ENCODE measurements around the gene COL23A1. TPM values are rescaled to one million over a fixed set of nuclear protein-coding genes. Genes with fewer than 3 reads are reported as not detected.
A peak's percentile ranks its signal among the peaks of the same experiment; 100 is the strongest.

The COL23A1 gene
- total RNA-seq, 1 donor from 2014 or later, result 0.13 TPM

DNA sequence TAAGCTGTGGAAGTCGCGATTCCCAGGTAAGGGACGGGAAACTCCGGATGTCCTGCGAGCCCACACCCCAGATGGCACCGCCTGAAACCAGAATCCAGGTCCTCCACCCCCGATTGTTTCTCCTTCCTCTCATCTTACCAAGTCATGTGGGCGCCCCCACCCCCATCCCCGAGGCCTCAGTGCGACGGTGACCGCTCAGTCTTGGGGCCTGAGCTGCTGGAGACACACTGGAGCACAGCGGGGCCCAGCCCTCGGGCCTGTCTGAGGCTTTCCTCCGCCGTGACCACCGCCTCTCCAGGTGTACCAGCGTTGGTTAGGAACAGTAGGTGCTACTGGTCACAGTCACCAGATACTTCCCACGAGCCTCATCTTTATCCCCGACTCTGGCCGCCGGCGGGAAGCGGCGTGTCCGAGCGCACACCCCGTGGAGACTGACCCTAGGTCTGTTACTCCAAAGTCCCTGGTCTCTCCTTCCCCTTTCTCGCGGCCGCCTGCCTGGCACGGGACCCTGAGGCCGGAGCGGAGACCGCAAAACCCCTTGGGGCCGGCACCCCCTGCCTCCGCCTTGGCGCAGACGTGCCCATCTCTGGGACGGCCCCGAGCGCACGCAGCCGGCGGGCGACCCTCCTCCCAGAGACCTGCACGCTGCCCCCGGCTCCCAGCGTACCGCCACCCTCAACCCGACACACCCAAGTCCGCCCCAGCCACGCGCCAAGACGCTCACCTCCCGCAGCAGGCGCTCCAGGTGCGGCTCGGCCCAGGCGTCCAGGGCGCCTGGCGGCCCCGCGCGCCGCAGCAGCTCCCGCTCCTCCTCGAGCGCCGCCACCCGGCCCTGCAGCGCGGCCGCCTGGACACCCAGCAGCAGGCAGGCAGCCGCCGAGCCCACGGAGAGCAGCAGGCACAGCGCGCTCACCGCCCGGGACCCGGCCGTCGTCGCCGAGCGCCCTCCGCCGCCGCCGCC lies 733 bp downstream of the COL23A1 start:
- DNase-seq (ENCODE audit: low read depth in 2 of 2), result peak; percentile 4 to 58

DNA sequence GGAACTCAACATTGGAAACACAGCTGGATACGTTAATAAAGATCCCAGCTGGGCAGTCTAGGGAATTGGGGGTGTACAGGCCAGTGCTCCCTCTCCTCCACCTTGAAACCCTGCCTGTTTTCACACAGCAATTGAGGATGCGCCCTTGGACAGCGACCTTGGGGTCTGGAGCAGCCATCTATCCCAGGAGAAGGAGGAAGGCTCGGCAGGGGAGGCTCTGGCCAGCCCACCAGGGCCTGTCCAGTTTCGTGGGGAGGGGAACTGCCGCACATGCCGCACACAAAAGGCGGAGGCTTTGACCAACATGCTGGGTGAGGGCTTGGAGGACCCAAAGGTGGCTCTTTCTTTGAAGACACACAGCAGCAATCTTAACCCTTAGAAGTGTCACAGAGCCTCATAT lies 1.4 kb downstream of the COL23A1 start:
- no peak for DNase-seq (ENCODE audit: low read depth in 2 of 2)

DNA sequence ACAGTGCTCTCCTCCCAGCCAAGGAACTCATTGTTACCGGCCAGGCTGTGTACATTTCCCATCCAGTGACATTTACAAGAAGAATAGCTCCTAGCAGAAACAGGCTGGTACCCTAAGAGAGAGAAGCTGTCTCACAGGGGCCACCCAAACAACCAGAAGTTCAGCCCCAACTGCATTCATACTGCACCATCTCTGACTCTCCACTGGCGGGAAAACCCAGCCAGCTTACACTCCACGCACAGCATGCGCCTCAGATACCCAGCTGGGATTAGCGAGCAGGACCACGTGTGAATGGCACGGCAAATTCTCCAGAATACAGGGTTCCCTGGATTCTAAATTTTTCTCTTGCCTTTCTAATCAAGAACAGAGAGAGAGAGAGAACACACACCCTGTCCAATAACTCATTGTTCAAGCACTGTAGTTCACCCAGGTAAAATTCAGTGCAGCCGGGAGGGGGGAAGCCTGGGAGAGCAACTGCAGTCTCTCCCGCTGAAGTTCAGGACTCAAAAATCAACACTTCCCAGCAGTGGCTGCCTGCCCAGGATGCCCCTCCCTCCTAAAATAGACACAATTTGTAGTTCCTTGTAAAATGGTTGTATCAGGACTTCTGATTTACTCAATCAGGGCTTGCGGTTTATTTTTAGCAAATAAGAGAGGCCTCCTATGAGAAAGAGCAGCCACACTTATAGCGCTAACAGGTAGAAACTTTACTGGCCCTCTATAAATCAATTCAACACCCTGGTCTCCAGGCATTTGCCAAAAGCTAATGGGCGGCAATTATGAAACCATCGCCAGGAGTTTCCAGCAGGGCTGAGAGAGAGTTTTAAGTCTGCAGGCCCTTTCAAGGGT lies 2.2 kb downstream of the COL23A1 start:
- no peak for DNase-seq (ENCODE audit: low read depth in 2 of 2)

DNA sequence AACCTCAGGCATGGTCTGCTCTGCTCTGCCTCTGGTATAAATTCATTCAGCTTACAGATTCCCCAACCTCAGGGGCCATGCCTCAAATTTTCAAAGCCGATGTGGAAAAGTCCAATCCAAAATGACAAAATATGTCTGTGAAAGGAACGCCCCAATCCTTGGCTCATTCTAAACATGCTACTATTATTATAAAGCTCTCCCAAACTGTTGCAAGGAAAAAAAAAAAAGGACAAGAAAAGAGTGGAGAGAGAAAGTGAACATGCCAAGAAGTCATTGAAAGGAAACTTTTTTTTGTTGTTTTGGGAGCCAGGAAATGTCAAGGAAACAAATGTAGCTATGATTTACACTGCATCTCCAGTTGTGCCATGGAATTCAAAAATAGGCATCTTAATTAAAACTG lies 3.8 kb downstream of the COL23A1 start:
- DNase-seq (ENCODE audit: low read depth in 2 of 2), result no peak

DNA sequence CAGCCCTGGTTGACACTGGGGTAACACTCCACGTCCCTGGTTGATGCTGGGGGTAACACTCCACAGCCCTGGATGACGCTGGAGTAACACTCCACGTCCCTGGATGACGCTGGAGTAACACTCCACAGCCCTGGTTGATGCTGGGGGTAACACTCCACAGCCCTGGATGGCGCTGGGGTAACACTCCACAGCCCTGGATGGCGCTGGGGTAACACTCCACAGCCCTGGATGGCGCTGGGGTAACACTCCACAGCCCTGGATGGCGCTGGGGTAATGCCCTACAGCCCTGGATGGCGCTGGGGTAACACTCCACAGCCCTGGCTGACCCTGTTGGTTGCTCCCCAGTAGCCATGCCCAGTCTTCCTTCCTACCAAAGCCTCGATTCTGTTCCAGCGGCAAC lies 4.8 kb downstream of the COL23A1 start:
- peak; percentile 8 to 9 for DNase-seq (ENCODE audit: low read depth in 2 of 2)

DNA sequence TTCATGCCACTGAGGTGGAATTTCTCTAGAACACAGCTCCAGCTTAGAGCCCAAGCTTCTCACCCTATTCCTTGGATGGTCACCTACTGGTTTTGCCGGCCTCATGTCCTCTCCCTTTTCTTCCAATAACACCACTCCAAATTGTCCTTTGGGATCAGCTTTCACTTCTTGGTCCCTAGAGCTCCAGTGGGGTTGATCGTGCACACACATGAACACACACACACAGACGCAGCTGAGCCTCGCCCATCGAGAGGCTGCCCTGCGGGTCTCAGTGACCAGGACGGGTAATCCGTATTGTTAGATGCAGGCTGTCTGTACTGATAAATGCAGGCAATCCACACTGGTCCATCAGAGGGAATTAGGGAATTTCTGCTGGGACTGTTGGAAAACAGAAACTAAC lies 6.9 kb downstream of the COL23A1 start:
- DNase-seq (ENCODE audit: low read depth in 2 of 2), result no peak

DNA sequence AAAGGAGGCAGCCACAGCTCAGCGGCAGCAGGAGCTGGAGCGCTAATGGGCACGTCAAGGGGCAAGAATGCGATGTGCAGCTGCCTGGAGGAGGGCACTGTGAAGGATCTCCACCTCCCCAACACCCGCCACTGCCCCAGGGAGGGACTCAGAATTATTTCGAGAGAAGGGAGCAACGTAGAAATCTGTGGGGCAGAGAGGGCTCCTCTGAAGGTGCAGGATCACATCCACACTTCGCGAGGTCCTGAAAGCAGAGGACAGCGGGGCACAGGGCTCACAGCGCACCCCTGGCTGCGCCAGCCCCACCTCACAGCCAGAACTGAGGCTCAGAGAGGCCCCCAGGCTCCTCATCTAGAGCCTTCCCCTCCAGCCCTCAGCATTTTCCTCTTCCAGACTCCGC lies 7.9 kb downstream of the COL23A1 start:
- DNase-seq (ENCODE audit: low read depth in 2 of 2), result no peak

DNA sequence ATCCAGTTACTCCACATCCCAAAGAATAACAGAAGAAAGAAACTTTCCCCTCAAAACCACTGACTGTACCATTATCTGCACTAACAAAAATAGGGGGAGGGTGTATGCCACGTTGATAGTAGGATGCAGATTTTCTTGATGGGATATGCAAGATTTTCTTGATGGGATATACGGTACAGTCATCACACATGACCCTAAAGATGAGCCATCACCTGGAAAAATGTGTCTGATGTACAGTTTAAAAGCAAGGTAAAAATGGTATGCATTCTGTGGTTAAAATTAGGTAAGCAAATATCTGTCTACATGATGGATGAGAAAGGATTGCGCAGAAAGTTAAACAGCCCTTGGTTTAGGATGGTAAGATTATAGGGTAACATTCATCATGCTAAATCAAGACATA lies 8.6 kb downstream of the COL23A1 start:
- DNase-seq (ENCODE audit: low read depth in 2 of 2), result no peak

DNA sequence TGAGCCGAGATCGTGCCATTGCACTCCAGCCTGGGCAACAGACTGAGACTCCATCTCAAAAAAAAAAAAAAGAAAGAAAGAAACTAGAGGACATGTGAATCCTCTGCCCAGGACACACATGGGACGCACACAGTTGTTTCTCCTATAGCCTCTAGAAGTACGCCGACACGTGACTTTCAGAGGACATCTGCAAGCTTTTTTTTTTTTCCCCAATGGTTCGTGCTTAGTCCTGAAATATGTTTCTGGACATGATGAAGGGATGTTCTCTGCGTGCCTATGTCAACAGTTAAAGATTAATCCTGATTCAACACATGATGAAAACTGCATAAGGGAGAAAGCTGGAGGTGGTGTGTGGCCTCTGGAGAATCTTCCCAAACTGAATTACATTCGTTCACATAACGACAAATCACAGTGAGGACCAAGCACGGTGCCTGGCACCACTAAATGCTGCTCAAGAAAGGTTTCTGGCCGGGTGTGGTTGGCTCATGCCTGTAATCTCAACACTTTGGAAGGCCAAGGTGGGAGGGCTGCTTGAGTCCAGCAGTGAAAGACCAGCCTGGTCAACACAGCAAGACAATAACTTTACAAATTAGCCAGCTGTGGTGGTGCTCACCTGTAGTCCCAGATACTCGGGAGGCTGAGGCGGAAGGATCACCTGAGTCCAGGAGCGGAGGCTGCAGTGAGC lies 9.8 kb downstream of the COL23A1 start:
- no peak for DNase-seq (ENCODE audit: low read depth in 2 of 2)

DNA sequence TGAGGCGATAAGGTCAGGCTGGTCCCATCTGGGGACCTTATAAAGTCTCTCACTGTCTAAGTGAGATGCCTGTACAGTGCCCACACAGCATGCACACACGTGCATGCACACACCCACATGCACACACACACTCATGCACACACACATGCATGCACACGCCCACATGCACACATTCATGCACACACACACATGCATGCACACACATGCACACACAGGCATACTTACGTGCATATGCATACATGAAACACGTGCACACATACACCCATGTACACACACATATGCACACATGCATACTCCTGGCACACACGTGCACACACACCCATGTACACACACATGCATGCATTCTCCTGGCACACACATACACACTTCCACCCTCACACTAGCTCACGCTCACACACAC lies 12.2 kb downstream of the COL23A1 start:
- DNase-seq (ENCODE audit: low read depth in 2 of 2), result no peak

DNA sequence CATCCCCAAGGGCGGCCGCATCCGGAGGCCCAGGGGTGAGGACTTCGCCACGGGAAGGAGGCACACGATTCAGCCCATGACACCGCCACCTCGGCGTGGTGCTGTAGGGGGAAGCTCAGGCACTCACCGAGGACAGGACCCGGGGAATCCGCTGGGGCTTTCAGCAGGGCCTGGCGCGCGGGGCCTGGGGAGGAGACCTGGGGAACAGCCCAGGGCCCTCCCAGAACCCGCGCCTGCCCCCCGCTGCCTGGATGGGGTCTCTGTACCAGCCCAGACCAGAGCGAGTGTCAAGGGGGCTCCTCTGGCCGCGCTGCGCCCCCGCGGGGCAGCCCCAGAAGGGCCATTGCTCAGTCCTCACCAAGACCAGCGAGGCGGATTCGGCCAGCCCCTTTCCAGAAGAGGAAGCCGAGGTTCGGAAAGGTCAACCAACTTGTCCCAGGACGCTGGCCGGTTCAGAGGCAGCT lies 12.8 kb downstream of the COL23A1 start:
- no peak for DNase-seq (ENCODE audit: low read depth in 2 of 2)

DNA sequence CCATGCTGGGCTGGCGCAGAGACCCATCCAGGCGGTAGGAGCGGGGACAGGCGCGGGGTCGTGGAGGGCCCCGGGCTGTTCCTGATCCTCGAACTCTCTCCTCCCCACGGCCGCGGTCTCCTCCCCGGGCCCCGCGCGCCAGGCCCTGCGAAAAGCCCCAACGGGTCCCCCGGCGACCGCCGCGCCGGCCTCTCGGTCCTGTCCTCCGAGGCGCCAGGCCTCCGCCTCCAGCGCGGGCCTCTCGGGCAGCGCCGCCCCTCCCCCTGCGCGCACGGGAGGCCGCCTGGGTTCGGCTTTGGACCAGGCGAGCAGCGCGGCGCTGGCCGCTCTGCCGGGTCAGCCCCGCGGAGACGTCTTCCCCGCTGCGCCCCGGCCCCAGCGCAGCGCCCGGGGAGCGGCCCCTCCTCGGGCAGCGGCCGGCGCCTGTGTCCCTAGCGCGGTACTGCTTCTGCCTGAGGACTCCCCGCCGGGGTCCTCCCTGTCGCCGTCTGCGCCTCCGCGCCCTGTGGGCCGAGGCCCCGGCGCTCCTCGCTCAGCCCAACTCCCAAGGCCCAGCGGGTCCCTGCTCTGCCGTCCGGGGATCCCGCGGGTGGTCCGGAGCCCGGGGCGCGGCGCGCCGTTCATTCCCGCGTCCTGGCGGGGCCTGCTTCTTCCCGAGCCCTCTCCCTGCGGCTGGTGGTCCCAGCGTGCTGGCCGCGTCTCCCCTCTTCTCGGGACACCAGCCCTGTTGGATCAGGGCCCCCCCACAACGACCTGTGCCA lies 13.4 kb downstream of the COL23A1 start:
- no peak for DNase-seq (ENCODE audit: low read depth in 2 of 2)

DNA sequence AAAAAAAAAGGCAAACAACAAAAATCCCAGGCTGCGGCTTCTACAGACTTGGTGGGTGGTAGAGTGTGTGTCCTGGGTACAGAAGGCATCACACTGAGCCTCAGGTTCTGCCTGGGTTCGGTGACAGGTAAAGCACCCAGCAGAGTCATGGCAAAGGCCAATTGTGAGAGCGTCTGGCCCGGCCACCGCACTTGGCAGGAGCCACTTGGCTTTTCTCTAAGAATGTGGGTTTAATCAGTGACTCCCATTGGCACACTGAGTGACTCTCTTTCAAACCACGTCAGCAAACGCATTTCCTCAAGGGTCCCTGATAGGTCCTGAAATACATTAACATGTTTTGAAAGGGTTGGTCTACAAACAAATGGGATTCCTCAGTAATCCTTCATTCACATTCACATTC lies 17.0 kb downstream of the COL23A1 start:
- DNase-seq (ENCODE audit: low read depth in 2 of 2), result no peak

DNA sequence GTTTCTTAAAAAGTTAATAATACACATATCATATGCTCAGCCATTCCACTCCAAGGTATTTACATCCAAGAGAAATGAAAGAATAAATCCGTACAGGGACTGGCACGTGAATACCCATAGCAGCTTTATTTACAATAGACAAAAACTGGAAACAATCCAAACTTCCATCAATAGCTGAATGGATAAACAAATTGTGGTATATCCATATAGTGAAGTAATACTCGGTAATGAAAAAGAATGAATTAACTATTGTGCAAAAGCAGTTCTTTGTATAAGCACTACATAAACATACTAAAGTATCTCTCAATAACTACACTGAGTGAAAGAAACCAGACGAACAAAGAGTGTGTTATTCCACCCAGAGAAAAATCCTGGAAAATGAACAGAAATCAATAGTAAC lies 17.6 kb downstream of the COL23A1 start:
- no peak for DNase-seq (ENCODE audit: low read depth in 2 of 2)

DNA sequence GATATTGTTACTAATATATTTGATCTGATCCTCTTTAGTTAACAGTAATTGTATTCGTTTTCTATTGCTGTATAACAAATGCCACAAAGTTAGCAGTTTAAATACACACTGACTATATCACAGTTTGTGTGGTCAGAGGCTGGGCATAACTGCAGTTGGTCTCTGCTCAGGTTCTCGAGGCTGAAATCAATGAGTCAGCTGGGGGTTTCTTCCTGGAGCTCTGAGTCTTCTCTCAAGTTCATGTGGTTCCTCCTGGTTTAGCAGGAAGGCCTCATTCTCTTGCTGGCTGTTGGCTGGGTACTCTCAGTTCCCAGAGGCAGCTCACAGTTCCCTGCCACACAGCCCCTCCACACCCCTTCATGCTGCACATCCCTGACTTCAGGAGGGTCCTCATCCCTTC lies 20.7 kb downstream of the COL23A1 start:
- no peak for DNase-seq (ENCODE audit: low read depth in 2 of 2)

DNA sequence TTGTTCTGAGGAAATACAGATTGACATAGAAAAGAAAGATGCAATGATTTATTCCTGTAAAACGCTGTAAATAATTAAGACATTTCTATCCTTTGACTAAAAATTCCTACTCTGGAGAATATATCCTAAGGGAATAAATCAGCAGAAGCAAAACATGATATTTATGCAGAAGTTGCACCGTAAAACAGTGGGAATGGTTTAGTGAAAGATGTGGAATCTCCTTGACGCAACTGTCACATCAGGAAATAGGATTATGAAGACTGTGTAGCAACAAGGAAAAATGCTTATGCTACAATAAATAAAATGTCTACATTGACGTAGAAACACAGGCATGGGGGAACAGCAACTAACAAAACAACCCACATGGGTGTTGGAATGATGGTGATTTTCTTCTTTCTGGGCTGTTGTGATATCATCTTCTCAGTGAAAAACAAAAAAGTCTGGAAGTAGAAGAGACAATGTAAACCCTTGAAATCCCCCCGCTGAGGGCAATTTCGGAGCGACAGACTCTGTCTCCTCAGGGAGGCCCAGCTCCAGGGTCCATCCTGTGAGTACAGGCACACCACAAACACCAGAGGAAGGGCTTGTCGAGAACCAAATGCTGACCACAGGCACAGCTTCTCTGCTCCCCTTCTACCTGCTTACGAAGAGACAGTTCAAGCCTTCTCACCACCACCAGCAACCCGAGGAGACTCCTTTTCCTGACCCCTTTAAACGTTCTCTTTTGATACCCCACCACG lies 25.2 kb downstream of the COL23A1 start:
- DNase-seq (ENCODE audit: low read depth in 2 of 2), result no peak

DNA sequence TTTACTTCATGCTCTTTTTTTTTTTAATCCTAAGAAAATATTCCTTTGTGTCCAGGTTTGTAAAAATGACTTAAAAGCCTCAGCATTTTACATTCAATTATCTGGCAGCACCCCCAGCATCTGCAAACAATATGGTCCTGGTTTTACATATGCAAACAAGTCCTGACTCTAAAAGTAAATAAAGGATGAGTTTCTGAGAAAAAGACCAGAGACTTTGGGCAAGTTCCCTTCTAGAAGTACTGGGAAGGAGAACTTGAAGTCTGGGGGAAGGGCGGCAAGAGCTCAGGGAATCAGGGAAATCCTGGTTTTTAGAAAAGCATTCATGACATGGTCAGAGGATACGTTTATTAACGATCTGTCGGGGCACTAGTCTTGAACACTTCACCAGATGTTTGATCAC lies 25.8 kb downstream of the COL23A1 start:
- DNase-seq (ENCODE audit: low read depth in 2 of 2), result no peak

DNA sequence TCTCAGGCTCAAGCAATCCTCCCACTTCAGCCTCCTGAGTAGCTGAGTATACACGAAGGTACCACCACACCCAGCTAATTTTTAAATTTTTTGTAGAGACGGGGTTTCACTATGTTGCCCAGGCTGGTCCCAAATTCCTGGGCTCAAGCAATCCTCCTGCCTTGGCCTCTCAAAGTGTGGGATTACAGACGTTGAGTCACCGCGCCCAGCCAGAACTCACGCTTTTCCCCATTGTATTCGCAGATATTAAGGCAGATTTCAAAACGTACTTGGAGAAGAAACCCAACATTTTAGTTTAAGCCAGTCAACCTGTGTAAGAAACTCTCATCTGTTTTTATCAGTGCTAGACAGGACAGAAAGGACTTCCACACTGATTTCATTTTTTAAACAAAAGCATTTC lies 26.6 kb downstream of the COL23A1 start:
- DNase-seq (ENCODE audit: low read depth in 2 of 2), result no peak

DNA sequence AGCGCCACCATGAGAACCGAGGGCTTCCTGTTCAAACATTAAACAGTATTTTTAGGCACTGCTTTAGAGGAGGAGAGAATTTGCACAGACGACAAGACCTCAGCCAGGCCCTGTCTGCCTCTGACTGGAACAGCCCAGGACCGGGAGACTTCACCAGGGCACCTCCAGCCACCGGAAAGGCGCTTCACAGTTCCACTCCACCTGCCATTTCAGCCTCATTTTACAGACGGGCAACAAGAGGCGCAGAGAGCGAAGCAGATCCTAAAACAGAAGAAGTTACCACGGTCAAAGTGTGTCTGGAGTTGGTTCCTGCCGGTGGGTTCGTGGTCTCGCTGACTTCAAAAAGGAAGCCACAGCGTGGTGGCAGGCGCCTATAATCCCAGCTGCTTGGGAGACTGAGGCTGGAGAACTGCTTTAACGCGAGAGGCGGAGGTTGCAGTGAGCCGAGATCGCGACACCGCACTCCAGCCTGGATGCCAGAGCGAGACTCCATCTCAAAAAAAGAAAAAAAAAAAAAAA lies 28.4 kb downstream of the COL23A1 start:
- no peak for DNase-seq (ENCODE audit: low read depth in 2 of 2)

DNA sequence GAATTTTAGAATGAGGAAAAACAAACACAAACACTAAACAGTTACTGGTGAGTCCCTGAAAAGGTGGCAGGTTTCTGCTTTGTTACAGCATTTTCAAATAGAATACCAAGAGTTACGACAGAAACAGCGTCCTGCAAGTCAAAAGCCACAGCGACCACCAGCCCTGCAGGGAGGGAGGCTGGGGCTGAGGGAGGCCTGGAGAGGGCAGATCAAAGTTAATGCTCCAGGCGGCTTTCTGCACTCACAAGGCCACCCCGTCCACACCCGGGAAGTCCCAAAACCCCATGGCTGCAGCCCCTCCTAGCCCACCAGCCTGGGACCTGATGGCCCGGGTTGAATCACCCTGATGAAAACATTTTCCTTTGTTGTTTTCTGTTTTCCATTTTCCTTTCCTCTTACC lies 29.3 kb downstream of the COL23A1 start:
- DNase-seq (ENCODE audit: low read depth in 2 of 2), result no peak

Data from dermis microvascular lymphatic vessel endothelial cell (primary cell).